Measurements from ENCODE around the gene LRCOL1. TPM values are rescaled to one million over a fixed set of nuclear protein-coding genes. Genes with fewer than 3 reads are reported as not detected.

The LRCOL1 gene
- total RNA-seq, 1 donor = not detected

DNA sequence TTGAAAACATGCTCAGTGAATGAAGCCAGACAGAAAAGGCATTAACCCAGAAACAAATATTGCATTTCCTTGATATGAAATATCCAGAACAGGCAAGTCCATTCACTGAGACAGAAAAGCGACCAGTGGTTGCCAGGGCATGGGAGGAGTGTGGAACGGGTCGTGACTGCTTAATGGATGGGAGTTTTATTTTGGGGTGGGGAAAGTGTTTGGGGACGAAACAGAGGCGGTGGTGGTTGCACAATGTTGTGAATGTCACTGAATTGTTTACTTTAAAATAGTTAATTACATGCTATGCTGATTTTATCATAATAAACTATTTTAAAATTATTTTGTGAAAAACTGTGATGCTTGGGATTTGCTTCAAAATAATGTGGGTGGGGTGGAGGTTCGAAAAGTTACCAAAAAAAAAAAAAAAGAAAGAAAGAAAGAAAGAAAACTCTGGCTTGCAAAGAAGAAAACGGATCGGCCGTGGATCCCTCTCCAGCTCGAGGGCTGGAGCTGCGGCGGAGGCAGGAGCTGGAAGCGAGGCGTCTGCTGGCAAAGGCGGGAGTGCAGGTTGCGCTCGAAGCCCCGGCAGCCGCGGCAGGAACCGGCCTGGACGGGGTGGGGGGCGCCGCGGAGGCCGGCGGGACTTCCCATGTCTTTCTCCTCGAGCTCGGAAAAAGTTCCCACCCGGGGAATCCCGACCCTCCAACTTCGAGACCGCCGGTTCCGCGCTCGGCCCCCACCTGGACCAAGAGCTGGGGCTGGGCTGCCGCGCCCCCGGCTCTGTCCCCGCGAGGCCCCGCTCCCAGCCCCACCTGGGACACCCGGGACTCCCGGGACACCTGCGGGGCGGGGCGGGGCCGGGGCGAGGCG lies 7.7 kb upstream of the LRCOL1 start:
- Histone ChIP-seq H3K4me3 (ENCODE audit: low read length) (no peak overlapping the region), H3K27me3 (ENCODE audit: insufficient read depth, low read length) (peaks cover 34% of the 10 kb centered on the region), H3K9me3 (ENCODE audit: low read depth, low read length) (peaks cover 7% of the 10 kb centered on the region), H3K4me1 (ENCODE audit: insufficient read depth, low read length) (peaks cover 7% of the 10 kb centered on the region)

DNA sequence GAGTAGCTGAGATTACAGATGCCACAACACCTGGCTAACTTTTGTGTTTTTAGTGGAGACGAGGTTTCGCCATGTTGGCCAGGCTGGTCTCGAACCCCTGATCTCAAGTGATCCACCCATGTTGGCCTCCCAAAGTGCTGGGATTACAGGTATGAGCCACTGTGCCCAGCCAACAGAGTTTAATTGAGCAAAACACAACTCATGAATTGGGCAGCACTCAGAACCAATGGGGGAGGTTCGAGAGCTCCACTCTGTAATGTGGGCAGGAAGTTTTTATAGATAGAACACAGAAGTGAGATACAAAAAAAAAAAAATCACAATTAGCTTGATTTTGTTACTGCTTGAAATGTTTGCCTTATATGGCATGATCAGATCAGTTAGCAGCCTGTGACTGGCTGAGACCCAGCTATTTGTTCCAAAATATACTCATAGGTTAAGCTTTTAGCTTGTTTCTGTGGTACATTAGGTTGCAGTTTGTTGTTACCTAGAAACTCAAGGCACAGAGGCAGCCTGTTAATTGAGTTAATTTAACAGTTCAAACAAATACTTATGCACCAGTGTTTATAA lies 6.8 kb upstream of the LRCOL1 start:
- peaks cover 7% of the 10 kb centered on the region for H3K4me1 ChIP-seq (ENCODE audit: insufficient read depth, low read length)
- H3K27me3 ChIP-seq (ENCODE audit: insufficient read depth, low read length) = peaks cover 34% of the 10 kb centered on the region
- no peak overlapping the region for H3K4me3 ChIP-seq (ENCODE audit: low read length)
- H3K9me3 ChIP-seq (ENCODE audit: low read depth, low read length) = peaks cover 7% of the 10 kb centered on the region

DNA sequence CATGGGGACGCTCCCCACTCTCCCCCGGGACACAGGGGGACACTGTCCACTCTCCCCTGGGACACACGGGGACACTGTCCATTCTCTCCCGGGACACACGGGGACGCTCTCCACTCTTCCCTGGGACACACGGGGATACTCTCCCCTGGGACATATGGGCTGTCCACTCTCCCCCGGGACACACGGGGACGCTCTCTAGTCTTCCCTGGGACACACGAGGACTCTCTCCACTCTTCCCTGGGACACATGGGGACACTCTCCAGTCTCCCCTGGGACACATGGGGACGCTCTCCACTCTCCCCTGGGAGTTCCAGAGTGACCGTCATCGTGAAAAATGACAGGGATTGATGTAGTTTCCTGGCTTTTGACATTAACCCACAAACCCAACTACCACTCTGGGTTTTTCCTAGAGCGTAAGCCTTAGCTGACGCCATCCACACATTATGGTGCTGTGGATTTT lies 5.2 kb upstream of the LRCOL1 start:
- H3K9me3 ChIP-seq (ENCODE audit: low read depth, low read length) = peaks cover 7% of the 10 kb centered on the region
- peaks cover 7% of the 10 kb centered on the region for H3K4me1 ChIP-seq (ENCODE audit: insufficient read depth, low read length)
- H3K4me3 ChIP-seq (ENCODE audit: low read length) = no peak overlapping the region
- peaks cover 37% of the 10 kb centered on the region for H3K27me3 ChIP-seq (ENCODE audit: insufficient read depth, low read length)

DNA sequence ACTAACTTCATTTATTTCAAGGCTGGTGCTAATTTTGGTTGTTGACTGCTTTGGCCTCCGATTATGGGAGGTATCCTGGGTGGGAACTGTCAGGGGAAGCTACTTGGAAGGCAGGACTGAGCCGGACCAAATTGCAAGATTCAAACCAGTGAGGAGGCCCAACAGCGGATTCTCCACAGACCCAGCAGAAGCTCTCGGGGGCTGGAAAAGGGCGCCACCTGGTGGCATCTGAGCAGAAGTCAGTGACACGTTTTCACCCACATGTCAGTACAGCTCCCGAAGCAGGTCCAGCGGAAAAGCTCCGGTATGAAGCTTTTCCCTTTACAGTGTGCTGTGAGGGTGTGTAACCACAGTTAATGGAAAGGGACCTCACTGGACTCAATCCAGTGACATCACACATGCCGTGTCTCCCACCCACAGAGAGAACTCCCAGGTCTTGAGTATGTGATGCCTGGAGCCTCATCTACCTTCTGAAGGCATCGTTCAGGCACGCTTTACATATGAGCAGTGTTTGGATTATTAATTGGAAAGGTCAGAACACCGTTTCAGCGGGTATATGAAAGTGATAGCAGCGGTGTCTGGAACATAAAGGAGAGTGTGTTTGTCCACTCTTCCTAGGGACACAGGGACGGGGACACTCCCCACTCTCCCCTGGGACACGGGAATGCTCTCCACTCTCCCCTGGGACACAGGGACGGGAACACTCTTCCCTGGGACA lies 4.6 kb upstream of the LRCOL1 start:
- no peak overlapping the region for H3K4me3 ChIP-seq (ENCODE audit: low read length)
- H3K27me3 ChIP-seq (ENCODE audit: insufficient read depth, low read length) = peaks cover 41% of the 10 kb centered on the region
- peaks cover 7% of the 10 kb centered on the region for H3K9me3 ChIP-seq (ENCODE audit: low read depth, low read length)
- peaks cover 11% of the 10 kb centered on the region for H3K4me1 ChIP-seq (ENCODE audit: insufficient read depth, low read length)

DNA sequence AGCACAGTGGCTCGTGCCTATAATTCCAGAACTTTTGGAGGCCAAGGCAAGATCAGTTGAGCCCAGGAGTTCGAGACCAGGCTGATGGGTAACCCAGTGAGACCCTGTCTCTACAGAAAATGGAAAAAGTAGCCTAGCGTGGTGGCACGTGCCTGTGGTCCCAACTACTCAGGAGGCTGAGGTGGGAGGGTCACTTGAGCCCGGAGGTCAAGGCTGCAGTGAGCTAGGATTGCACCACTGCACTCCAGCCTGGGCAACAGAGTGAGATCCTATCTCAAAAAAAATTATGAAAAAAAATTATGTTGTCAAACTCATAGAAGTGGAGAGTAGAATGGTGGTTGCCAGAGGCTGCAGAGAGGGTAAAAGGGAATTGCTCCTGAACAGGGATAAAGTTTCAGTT lies 3.6 kb upstream of the LRCOL1 start:
- Histone ChIP-seq H3K9me3 (ENCODE audit: low read depth, low read length) (peaks cover 7% of the 10 kb centered on the region), H3K4me1 (ENCODE audit: insufficient read depth, low read length) (peaks cover 13% of the 10 kb centered on the region), H3K4me3 (ENCODE audit: low read length) (no peak overlapping the region), H3K27me3 (ENCODE audit: insufficient read depth, low read length) (peaks cover 45% of the 10 kb centered on the region)

DNA sequence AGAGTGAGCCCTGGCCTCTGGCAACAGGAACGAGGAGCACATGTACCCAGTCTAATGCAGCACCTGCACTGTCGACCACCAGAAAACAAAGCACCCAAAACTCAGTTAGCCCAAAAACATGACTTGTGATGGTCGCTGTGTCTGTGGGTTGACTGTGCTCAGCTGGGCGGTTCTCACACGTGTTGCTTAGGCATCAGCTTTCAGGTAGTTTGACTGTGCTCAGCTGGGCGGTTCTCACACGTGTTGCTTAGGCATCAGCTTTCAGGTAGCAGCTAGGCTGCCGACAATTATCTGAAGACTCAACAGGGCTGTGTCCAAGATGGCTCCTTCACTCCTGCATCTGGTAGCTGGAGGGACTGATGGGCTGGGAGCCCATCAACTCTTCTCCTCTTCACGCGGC lies 1.2 kb upstream of the LRCOL1 start:
- no peak overlapping the region for H3K4me3 ChIP-seq (ENCODE audit: low read length)
- peaks cover 28% of the 10 kb centered on the region for H3K27me3 ChIP-seq (ENCODE audit: insufficient read depth, low read length)
- H3K4me1 ChIP-seq (ENCODE audit: insufficient read depth, low read length) = peaks cover 8% of the 10 kb centered on the region
- H3K9me3 ChIP-seq (ENCODE audit: low read depth, low read length) = no peaks in the 10 kb centered on the region

DNA sequence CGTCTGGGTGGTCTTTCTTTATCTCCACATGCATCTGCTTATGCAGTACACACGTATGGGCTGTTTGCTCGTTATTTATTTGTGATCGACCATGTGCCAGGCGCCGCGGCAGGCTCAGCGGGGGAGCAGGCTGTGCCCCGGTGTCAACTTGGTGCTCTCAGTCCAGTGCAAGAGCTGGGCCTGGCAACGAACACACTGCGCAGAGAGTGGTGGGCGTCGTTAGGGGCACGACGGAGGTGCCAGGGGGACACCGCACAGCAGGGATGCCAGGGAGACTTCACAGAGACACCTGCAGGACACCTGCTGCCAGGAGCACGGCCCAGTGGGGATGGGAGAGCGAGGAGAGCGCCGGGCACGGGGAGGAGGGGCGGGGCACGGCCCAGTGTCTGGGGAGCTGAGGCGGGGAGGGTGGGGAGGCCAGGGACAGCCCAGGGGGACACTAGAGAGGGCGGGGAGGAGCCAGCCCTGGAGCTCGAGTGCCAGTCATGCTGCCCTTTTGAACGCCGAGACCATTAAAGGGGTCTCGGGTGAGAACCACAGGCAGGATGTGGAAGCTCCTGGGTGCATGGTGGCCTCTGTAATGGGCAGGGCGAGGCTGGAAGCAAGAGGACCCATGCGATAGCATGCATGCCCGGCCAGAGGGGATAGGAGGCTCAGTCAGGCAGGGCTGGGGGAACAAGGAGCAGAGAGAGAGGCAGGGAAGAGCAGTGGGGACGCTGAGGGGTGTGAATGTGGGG lies 652 bp upstream of the LRCOL1 start:
- H3K27me3 ChIP-seq (ENCODE audit: insufficient read depth, low read length) = peaks cover 22% of the 10 kb centered on the region
- H3K4me1 ChIP-seq (ENCODE audit: insufficient read depth, low read length) = peaks cover 8% of the 10 kb centered on the region
- no peaks in the 10 kb centered on the region for H3K9me3 ChIP-seq (ENCODE audit: low read depth, low read length)
- H3K4me3 ChIP-seq (ENCODE audit: low read length) = no peak overlapping the region

DNA sequence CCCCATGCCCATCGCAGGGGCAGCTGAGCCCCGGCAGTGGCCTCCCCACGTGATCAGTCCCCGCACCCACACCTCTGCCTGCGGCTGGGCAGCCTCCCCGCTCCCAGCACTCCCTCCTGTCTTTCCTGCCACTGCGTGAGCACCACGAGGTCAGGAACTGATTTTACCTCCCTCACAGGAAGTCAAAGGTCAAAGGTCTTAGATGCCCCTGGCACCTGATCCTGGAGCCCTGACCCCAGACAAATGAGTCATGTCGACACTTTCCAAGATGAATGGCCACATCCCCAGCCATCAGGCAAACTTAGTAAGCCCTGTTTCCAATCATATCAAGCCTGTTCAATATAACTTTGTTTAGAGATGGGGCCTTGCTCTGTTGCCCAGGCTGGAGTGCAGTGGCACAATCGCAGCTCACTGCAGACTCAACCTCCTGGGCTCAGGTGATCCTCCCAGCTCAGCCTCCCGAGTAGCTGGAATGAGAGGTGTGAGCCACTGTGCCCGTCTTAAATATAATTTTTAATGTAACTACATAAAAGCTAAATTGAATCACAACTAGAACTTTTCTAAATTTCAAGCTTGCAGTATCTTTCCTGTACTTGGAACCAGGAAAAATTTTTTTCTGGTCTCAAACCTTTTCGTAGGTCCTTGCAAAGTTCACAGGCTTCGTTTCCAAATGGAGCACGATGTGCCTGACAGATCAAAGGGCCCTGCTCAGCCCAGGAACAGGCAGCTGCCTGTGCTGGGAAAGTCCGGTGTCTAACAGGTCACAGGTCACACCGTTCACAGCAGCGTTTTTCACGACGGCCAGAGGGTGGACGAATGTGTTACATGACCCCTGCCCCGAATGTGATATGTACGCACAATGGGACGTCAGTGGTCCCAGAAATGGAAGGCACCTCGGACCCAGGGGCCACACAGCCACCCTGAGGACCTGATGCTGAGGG lies 1.9 kb downstream of the LRCOL1 start:
- H3K27me3 ChIP-seq (ENCODE audit: insufficient read depth, low read length) = peaks cover 11% of the 10 kb centered on the region
- peaks cover 5% of the 10 kb centered on the region for H3K4me1 ChIP-seq (ENCODE audit: insufficient read depth, low read length)
- H3K9me3 ChIP-seq (ENCODE audit: low read depth, low read length) = no peaks in the 10 kb centered on the region
- H3K4me3 ChIP-seq (ENCODE audit: low read length) = no peak overlapping the region

DNA sequence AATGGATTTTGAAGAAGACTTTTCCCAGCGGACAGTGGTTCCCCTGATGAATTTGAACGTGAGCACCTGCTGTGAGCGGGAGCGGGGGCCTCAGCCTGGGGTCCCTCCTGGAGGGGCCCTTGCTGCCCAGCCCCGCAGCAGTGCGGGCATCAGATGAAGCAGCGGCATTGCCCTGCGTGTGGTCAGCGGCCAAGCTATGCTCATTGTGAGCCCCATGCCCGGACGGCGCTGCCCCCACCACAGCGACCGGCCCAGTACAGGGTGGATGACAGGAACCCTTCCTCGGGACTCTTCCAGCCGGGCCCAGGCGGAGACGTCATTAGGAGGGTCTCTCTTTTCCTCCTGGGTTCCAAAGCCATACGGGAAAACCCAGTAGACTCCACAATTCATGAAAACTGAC lies 3.5 kb downstream of the LRCOL1 start:
- Histone ChIP-seq H3K4me1 (ENCODE audit: insufficient read depth, low read length) (peaks cover 5% of the 10 kb centered on the region), H3K4me3 (ENCODE audit: low read length) (no peak overlapping the region), H3K9me3 (ENCODE audit: low read depth, low read length) (no peaks in the 10 kb centered on the region), H3K27me3 (ENCODE audit: insufficient read depth, low read length) (peaks cover 11% of the 10 kb centered on the region)

DNA sequence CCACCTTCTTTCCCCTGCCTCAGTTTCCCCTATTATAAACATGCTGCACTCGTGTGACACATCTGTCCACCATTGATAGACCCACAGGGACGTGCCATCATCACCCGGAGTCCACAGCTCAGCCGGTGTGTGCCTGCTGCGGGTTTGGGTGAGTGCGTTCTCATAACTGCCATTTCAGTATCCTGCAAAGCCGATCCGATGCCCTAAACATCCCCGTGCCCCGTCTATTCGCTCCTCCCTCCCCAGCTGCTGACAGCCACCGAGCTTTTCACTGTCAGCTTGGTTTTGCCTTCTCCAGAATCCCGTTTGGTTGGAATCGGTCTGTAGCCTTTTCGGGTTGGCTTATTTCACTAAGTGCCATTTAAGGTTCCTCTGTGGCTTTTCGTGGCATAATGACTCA lies 3.9 kb downstream of the LRCOL1 start:
- Histone ChIP-seq H3K4me3 (ENCODE audit: low read length) (no peak overlapping the region), H3K27me3 (ENCODE audit: insufficient read depth, low read length) (peaks cover 11% of the 10 kb centered on the region), H3K4me1 (ENCODE audit: insufficient read depth, low read length) (peaks cover 5% of the 10 kb centered on the region), H3K9me3 (ENCODE audit: low read depth, low read length) (no peaks in the 10 kb centered on the region)

DNA sequence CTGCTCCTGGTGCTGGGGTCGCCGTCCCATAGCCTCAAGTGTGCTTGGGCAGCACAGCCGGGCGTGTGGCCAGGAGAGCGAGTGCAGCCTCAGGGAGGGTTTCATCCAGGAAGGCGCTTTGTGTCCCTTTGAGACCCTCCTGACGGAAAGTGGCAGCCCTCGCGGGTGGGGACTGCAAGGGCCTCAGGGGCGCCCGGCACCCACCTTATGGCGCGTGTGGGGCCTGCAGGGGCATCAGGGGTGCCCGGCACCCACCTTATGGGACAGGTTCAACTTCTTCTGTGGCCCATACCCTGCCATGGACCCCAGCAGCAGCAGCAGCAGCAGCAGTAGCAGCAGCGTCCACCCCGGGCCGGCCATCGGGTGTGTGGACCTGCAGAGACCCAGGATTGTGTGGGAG lies 4.5 kb downstream of the LRCOL1 start:
- H3K4me3 ChIP-seq (ENCODE audit: low read length) = no peak overlapping the region
- H3K27me3 ChIP-seq (ENCODE audit: insufficient read depth, low read length) = peaks cover 11% of the 10 kb centered on the region
- no peaks in the 10 kb centered on the region for H3K9me3 ChIP-seq (ENCODE audit: low read depth, low read length)
- peaks cover 5% of the 10 kb centered on the region for H3K4me1 ChIP-seq (ENCODE audit: insufficient read depth, low read length)

DNA sequence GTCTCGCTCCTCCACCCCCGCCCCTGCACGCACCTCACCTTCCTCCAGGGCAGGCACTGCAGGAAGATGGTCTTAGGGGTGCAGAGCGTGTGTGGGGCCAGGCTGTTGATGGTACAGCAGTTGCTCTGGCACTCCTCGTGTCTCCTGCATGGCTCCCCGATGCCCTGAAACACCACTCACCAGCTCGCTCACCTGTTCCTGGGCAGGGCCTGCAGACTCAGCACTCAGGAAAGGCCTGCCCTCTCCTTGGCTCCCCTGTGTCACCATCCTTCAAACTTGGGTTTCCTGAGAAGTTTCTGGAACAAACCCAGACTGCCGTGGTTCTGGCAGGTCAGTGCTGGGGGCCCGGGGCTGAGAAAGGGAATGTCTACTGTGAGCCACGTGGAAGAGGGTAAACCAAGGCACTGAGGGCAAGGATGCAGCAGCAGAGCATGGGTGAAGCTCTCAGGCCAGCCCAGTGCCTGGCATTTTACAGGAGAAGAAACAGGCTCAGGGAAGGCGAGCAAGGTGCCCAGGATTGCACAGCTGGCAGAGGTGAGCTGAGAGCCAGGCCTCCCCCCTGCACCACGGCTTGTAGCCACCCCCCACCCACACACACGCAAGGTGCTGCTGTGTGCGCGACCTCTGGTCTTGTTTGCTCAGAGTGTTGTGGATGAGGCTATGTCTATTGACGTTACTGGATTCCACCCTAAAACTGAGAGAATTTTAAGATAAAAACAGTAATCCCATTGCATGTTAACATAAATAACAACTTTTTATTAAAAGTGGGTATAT lies 5.5 kb downstream of the LRCOL1 start:
- Histone ChIP-seq H3K9me3 (ENCODE audit: low read depth, low read length) (no peaks in the 10 kb centered on the region), H3K4me1 (ENCODE audit: insufficient read depth, low read length) (peaks cover 6% of the 10 kb centered on the region), H3K4me3 (ENCODE audit: low read length) (no peak overlapping the region), H3K27me3 (ENCODE audit: insufficient read depth, low read length) (peaks cover 2% of the 10 kb centered on the region)

DNA sequence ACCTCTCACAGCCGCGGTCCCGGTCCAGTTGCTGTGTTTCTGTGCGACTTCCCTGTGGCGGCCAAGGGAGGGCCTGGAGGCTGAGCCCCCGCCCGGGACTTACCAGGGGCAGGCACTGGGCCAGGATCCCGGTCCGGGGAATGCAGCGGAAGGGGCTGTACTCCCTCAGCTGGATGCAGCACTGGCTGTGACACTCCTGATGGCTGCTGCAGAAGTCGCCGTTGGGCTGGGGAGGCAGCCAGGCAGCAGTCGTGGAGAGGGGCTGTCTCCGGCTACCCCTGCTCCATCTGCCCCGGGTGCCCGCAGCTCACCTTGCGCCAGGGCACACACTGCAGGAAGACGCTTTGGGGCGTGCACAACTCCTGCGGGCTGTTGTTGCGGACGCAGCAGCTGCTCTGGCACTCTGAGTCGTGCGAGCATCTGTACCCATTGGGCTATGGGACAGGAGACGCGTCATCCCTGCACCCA lies 6.2 kb downstream of the LRCOL1 start:
- Histone ChIP-seq H3K4me3 (ENCODE audit: low read length) (no peak overlapping the region), H3K27me3 (ENCODE audit: insufficient read depth, low read length) (no peaks in the 10 kb centered on the region), H3K9me3 (ENCODE audit: low read depth, low read length) (no peaks in the 10 kb centered on the region), H3K4me1 (ENCODE audit: insufficient read depth, low read length) (peaks cover 7% of the 10 kb centered on the region)

Measured in mononuclear cell (primary cell).